GM18505 (cell line): Measurements from ENCODE around the gene ZMPSTE24.

Experiments
- ATAC-seq: cut with Tn5 transposase; IDR thresholded peaks from one replicate; pipeline ENCODE4 v1.9.1; 2021; ENCODE audit not compliant: unreplicated experiment
- POLR2A ChIP-seq: IDR thresholded peaks from 4 replicates; pipeline ENCODE4 v1.6.1; 2011; ENCODE audit warnings: borderline replicate concordance; ENCODE audit not compliant: insufficient read depth, insufficient read length; ENCODE audit errors: extremely low read depth

ZMPSTE24 gene

DNA sequence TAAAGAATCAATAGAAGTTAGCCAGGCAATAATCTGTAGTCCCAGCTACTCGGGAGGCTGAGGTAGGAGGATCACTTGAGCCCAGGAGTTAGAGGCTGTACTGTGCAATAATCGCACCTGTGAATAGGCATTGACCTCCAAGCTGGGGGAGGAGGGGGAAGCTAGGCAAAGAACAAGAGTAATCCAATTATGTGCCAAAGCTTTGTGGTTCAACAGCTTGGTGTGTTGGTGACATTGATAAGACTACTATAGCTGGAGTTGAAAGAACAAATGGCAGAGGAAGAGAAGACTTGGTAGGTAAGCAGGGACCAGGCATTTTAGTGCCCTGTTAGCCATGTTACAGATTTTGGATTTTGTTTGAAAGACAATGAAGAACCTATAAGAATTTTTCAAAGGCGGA, 12.3 kb upstream of the ZMPSTE24 start:
- ATAC-seq, result no peak
- TF ChIP-seq POLR2A, result no peak

DNA sequence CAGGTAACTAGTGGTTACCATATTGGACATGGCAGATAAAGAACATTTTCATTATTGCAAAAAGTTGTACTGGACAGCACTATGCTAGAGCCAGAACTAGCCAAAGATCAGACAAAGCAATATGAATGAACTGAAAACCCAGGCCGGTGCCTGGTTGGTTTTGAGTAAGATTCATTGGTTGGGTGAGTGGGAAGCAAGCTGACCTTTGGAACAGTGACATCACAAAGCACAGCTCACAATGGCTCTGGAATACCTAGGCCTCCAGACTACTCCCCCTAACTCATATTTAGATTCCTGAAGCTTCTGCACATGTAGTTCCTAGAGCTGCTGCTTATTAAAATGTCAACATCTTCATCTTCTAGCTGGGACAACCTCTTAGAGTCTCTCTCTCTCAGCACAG, 10.4 kb upstream of the ZMPSTE24 start, which contains the start of gene TMCO2:
Gene TMCO2, plus strand, starts transcription at position 283 of the 400 bp plus-strand sequence. Its CDS starts 57 bp downstream, at position 340.
- no peak for ATAC-seq
- no peak for TF ChIP-seq POLR2A

DNA sequence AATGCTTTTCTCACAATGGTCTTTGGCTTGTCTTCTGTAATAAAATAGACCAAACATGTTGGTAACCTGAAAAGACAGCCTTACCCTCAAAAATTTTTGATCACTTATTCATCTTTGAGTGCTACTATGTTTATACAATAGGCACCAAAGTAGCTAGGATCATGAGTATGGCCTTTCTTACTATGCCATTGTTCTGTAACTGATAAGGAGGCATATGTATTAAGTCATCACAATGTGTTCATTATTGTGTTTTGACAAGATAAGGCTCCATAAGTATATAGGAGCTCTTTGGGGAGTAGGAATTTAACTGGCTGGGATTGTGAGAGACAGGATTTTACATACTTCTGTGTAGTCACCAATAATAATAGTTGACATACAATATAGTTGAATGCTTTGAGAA, 9.6 kb upstream of the ZMPSTE24 start:
- ATAC-seq, result no peak

DNA sequence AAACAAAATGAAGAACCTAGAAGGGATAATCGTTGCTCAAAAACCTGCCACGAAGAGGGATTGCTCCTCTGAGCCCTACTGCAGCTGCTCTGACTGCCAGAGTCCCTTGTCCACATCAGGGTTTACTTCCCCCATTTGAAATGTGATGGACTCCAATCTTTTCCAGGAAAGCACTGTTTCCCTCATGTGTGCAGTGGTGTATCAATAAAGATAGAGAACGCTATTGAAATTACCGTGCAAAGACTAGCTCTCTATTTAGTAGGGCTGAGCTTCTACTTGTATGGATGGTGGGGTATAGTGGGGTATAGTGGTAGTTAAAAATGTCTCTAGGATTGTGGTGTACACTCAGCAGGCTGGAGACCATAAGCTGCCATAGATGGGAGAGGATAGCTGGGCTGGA, 6.6 kb upstream of the ZMPSTE24 start:
- ATAC-seq, result no peak
- TF ChIP-seq POLR2A, result no peak

More for the DNA sequence above, 9.6 kb upstream of the ZMPSTE24 start:
- no peak for TF ChIP-seq POLR2A

DNA sequence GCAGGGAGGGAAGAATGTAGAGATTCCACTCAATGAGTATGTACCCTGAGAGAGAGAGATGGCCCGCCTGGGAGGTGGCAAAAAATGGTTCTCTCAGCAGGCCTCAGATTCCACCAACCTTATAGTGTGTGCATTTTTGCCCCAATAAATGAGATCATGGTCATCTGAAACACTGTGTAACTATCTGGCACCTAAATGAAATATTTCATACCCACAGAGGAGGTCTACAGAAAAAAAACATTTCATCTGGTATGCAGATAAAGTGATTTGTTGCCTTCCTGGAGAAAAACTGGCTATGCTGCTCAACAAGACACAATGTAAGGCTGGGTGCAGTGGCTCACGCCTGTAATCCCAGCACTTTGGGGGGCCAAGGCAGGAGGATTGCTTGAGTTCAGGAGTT, 5.4 kb upstream of the ZMPSTE24 start:
- no peak for ATAC-seq
- no peak for TF ChIP-seq POLR2A

DNA sequence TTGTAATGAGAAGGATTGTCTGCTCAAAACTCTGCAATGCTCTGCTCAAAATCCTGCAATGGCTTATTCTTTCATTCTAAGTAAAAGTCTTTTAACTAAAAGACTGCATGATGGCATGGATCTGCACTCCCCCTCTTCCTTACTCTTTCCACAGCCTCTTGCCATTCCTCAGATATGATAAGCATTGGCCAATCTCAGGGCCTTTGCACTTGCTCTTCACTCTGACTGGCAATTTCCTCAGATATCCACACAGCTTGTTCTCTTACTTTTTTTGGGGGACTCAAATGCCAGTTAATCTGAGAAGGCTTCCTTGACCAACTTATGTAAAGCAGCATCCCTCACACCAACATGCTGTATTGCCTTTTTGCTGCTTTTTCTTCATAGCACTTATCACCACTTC, 2.8 kb upstream of the ZMPSTE24 start:
- no peak for TF ChIP-seq POLR2A
- ATAC-seq, result no peak

DNA sequence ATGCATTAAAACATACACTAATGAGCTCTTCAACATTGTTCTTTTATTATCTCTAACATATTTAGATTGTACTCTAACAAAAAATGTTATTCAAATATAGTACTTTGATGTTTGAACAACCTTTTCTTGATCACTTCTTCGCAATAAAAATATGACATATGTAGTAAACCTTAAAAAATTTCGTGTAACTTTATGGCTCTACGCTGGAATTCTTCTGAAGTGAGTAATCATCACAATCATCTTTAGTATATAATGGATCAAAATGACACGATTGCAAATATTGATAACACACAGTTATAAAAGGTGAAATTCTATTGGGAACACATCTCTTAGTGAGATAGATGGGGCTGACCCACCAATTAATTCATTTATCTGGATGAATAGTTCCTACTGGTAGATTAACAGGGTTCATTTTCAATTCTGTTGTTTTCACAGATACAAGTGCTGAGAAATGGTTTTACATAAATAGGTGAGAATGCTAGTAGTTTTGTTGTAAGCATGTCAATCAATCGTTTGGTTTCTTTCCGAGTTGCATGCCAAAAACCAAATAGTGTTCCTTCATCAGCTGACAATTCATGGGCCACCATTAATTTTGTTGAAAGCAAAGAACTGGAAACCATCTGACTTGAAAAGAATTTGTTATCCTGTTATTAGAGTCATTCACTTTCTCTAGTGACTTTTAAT, 1.5 kb upstream of the ZMPSTE24 start:
- no peak for TF ChIP-seq POLR2A
- ATAC-seq, result no peak

DNA sequence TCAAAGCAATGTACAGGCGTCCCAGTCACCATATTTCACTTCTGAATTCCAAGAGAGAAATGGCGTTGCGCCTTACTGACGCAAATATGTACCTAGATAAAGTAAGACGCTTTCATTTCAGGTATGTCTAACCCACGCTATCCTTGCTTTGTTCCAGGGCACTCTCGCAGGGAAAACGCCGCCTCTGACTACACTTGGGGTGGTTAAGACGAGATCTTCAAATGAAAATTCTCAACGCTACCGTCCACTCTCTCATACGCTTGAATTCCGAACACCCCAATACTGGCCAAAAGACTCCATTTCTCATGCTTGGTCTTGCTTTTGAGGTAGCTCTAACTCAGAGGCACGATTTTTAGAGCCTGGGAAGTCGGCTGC, 736 bp upstream of the ZMPSTE24 start:
- no peak for TF ChIP-seq POLR2A
- peak; percentile 6 for ATAC-seq

DNA sequence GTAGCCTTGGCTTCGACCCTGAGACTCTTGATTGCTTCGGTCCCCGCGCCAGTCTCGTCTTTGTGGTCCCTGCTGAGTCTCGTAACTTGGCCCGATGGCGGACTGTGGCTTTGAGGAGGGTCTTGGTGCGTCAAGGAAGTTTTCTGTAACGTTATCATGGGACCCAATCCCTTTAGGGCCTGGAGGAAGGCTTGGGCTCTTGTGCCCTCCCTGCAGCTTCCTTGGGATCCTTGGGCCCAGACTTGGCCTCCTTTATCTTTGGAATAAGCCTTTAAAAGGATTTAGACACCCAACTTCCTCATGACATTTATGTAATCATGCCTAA, 371 bp downstream of the ZMPSTE24 start:
- no peak for ATAC-seq
- TF ChIP-seq POLR2A, result no peak

DNA sequence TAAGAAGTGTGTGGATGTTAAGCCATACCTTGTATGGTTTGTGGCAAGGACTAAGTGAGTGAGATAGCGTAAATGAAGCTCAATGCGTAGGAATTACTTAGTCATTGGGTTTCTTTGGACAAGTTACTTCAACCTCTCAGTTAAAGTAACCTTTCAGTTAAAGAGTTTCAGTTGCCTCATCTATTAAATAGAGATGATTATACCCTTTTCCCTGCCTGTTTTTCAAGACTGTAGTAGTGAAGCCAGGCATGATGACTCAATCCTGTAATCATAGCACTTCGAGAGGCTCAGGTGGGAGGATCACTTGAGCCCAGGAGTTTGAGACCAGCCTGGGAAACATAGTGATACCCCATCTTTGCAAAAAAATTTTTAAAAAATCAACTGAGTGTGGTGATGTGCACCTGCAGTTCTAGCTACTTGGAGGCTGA, 6.3 kb downstream of the ZMPSTE24 start:
- no peak for TF ChIP-seq POLR2A
- no peak for ATAC-seq

DNA sequence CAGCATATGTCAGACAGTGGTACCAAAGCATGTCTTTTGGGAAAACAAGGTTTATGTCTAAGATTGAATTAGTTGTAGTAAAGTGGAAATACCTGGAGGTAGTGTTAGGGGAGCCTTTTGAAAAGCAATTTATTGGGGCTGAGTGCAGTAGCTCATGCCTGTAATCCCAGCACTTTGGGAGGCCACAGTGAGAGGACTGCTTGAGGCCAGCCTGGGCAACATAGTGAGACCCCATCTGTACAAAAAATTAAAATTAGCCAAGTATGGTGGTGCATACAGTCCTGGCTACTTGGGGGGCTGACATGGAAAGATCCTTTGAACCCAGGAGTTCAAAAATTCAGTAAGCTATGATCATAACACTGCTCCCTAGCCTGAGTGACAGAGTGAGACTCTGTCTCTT, 7.3 kb downstream of the ZMPSTE24 start:
- TF ChIP-seq POLR2A, result no peak
- ATAC-seq, result no peak

DNA sequence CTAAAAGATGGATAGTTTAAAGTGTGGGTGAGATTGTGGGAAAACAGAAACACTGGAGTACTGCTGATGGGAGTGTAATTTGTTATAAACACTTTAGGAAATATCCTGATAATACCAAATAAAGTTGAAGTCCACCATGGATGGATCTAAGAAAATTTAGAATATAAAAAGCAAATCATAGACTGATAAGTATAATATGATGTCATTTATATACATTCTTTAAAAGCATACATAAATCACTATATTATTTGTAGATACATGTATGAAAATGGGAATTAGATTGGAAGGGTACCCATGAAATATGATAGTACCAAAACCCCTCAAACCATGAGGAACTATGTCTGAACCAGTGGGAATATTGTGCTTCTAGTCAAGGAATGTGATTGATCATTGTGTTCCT, 7.9 kb downstream of the ZMPSTE24 start:
- no peak for ATAC-seq
- TF ChIP-seq POLR2A, result no peak

DNA sequence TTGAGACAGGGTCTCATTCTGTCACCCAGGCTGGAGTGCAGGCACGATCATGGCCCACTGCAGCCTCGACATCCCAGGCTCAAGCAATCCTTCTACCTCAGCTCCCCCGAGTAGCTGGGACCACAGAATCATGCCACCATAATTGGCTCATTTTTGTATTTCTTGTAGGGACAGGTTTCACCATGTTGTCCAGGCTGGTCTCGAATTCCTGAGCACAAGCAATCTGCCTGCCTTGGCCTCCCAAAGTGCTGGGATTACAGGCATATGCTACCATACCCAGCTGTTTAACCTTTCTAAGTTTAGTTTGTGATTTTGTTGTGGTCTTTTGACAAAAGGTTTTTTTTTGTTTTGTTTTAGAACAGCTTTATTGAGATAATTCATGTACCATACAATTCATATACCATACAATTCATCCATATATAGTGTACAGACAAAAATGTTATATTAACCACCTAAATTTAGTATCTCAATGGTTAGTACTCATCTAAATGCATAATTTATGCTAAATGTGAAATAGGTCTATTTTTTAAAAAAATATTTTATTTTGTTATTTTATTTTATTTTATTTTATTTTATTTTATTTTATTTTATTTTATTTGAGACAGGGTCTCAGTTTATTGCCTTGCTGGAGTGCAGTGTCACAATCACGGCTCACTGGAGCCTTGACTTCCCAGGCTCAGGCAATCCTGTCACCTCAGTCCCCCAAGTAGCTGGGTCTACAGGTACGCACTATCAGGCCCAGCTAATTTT, 8.9 kb downstream of the ZMPSTE24 start:
- no peak for ATAC-seq
- TF ChIP-seq POLR2A, result no peak

DNA sequence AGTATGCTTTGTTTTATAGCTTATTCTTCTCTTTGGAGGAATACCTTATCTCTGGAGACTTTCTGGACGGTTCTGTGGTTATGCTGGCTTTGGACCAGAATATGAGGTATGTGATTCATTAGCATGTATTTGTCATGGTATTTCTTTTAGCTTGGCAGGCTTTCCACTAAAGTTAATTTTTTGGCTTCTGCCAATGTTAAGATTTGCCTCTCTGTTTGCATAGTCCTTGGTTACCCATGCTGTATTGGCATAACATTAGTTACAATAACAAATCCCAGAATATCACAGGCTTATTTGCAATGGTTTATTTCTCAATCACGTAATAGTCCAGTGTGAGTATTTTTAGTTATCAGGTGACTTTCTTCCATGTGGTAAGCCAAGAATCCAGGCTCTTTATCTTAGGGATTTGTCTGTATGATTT, 9.7 kb downstream of the ZMPSTE24 start:
- TF ChIP-seq POLR2A, result no peak
- ATAC-seq, result no peak

DNA sequence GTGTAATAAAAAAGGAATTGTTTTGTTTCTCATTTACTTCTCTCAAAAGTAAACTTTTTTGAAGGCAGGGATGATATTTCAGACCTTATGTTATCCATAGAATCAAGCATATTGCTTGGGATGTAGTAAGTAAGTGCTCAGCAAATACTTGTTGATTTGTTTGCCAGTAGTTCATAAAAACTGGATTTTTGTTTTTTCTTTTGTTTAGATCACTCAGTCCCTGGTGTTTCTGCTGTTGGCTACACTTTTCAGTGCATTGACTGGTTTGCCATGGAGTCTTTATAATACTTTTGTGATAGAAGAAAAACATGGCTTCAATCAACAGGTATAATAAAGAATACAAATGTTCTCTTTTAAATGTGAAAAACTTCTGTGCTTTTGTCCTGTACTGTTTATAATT, 10.2 kb downstream of the ZMPSTE24 start:
- ATAC-seq, result no peak
- TF ChIP-seq POLR2A, result no peak

DNA sequence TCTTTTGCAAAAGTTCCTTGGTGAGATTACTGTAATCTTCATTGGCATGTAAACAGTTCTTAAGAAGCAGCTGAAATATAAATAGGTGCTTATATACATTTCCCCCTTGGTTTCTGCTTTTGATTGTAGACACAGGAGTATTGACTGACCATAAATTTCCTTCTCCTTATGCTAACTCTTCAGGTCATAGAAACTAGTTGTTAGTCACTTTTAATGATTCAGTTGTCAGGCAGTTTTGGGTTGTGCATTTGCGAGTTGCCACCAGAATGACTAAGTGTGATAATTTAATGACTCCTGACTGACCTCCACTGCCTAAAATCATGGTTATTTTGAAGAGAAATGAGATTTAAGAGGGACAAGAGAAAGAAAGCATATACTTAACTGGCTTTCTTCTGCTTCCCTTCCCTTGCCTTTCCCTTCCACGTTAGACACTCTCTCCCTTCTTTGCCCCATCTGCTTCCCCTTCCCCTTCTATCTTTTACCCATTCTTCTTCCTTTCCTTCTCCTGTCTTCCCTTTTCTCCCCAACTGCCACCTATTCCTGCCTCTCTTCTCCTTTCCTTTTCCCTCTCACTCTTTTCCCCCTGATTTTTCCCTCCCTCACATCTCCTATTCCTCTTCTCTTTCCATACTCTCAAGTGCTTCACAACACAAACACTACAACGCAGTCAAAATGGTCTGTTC, 12.3 kb downstream of the ZMPSTE24 start:
- ATAC-seq, result no peak
- no peak for TF ChIP-seq POLR2A
